Neural cell (in vitro differentiated cells): ENCODE data around the gene SLBP.

Source experiments
- CTCF ChIP-seq: fragments of 450-650 bp; IDR thresholded peaks from 2 replicates; pipeline ENCODE4 v1.5.1; 2014; ENCODE audit warnings: antibody characterized with exemption, mild to moderate bottlenecking, moderate library complexity; ENCODE audit not compliant: poor library complexity, severe bottlenecking
- POLR2AphosphoS5 ChIP-seq: IDR thresholded peaks from 2 replicates; pipeline ENCODE4 v1.6.1; 2012
- RAD21 ChIP-seq: fragments of 450-650 bp; conservative IDR thresholded peaks from 2 replicates; pipeline ENCODE4 v1.6.1; 2014; ENCODE audit warnings: antibody characterized with exemption, mild to moderate bottlenecking, moderate library complexity
- TAF1 ChIP-seq: IDR thresholded peaks from 2 replicates; pipeline ENCODE4 v1.6.1; 2012; ENCODE audit warnings: low read depth

- TF ChIP-seq CTCF (no peak), RAD21 (no peak), POLR2AphosphoS5 (no peak), TAF1 (no peak)
These were observed 57.7 kb downstream of the SLBP start for GRCh38 chr4:1654216-1654955.
